H1 (cell line): ENCODE results near the gene GPRIN1.

Source experiments
- CTCF ChIP-seq, 3 experiments: IDR thresholded peaks; 1 replicate in 2 of 3; 2 replicates in 1 of 3; pipeline versions ENCODE4 v1.5.1 to v1.6.1; 2011; ENCODE audit warnings: low read length in 3 of 3, mild to moderate bottlenecking in 3 of 3, inconsistent platforms in 2 of 3, low read depth in 1 of 3, moderate library complexity in 1 of 3; ENCODE audit not compliant: insufficient read depth in 1 of 3; ENCODE audit errors: control extremely low read depth in 1 of 3
- GTF2F1 ChIP-seq: IDR thresholded peaks from 2 replicates; pipeline ENCODE4 v1.6.1; 2012; ENCODE audit warnings: low read depth, low read length, improper control_type of control experiment, borderline replicate concordance
- POLR2A ChIP-seq, 2 experiments: IDR thresholded peaks; 1 replicate in 1 of 2; 2 replicates in 1 of 2; pipeline ENCODE4 v1.6.1; 2011; ENCODE audit warnings: low read depth in 2 of 2, low read length in 2 of 2, mild to moderate bottlenecking in 2 of 2; ENCODE audit errors: control extremely low read depth in 1 of 2
- POLR2AphosphoS5 ChIP-seq: IDR thresholded peaks from 2 replicates; pipeline ENCODE4 v1.6.1; 2011; ENCODE audit warnings: low read depth, low read length
- SIN3A ChIP-seq, 2 experiments: IDR thresholded peaks in 1 of 2; conservative IDR thresholded peaks in 1 of 2; 2 replicates each; pipeline ENCODE4 v1.6.1; 2011 to 2012; ENCODE audit warnings: low read length in 2 of 2, improper control_type of control experiment in 1 of 2, low read depth in 1 of 2, mild to moderate bottlenecking in 1 of 2
- TEAD4 ChIP-seq: IDR thresholded peaks from 2 replicates; pipeline ENCODE4 v1.6.1; 2012; ENCODE audit warnings: low read depth, low read length, inconsistent platforms, mixed read lengths
- YY1 ChIP-seq: IDR thresholded peaks from 2 replicates; pipeline ENCODE4 v1.6.1; 2011; ENCODE audit warnings: low read depth, mild to moderate bottlenecking, low read length

- TF ChIP-seq GTF2F1: no peak
- TF ChIP-seq CTCF (IDR thresholded peaks at IDR 0.05; ENCODE audit: control extremely low read depth in 1 of 3, insufficient read depth in 1 of 3, low read depth in 1 of 3, low read length in 3 of 3): no peak
- TF ChIP-seq POLR2AphosphoS5: no peak
- TF ChIP-seq POLR2A (IDR thresholded peaks at IDR 0.05; ENCODE audit: control extremely low read depth in 1 of 2, low read depth in 2 of 2, low read length in 2 of 2): no peak
- no peak for TF ChIP-seq TEAD4
- no peak for TF ChIP-seq YY1
- no peak for TF ChIP-seq SIN3A (conservative IDR thresholded peaks at IDR 0.05 in 1 of 2, IDR thresholded peaks at IDR 0.05 in 1 of 2; ENCODE audit: low read depth in 1 of 2, low read length in 2 of 2)
Measured at GRCh38 chr5:176588297-176588696, 21.7 kb downstream of the GPRIN1 start.
